ENCODE measurements around the gene LIX1L.
A peak's percentile ranks its signal among the peaks of the same experiment; 100 is the strongest.

LIX1L gene

GRCh38 chr1:145962157-145963102 is 4.6 kb upstream of the LIX1L start:
- peak; percentile 46 to 53 for DNase-seq

- DNase-seq: peak; percentile 70 to 75
Measured at GRCh38 chr1:145961425-145962156, 3.8 kb upstream of the LIX1L start.

GRCh38 chr1:145961109-145961424 is 3.2 kb upstream of the LIX1L start:
- DNase-seq: no peak

DNA sequence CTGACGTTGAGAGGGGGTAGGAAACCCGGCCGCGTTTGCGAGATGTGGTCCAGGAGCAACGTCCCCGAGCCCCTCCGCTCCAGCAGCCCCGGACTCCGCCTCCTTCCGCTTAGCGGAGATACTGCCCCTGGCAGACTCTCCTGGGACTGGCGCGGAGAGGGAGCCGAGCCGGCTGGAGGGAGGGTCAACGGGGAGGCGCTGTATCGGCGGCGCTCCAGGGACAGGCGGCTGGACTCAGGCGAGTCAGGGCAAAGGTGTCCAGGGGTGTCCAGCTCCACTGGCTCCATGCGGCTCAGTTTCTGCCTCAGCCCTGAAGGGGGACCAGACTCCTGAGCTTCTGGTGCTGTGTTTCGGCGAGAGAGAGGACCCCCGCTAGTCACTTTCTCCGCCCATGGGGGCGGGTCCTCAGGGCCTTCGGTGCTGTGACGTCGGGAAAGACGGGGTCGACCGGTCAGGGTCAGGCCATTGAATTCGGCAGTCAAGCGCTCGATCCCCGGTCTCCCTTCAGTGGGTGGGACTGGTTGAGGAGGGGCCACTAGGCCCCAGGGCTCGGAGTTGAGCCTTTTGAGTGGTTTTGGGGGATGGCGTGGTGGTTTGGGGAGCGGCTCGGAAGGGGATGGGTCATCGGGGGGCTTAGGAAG is 2.8 kb upstream of the LIX1L start:
- peak; percentile 56 to 65 for DNase-seq

GRCh38 chr1:145959957-145960467 is 2.2 kb upstream of the LIX1L start:
- no peak for DNase-seq

GRCh38 chr1:145959333-145959732 is 1.5 kb upstream of the LIX1L start:
- no peak for DNase-seq

- no peak for DNase-seq
Measured at GRCh38 chr1:145958734-145959133, 917 bp upstream of the LIX1L start.

DNA sequence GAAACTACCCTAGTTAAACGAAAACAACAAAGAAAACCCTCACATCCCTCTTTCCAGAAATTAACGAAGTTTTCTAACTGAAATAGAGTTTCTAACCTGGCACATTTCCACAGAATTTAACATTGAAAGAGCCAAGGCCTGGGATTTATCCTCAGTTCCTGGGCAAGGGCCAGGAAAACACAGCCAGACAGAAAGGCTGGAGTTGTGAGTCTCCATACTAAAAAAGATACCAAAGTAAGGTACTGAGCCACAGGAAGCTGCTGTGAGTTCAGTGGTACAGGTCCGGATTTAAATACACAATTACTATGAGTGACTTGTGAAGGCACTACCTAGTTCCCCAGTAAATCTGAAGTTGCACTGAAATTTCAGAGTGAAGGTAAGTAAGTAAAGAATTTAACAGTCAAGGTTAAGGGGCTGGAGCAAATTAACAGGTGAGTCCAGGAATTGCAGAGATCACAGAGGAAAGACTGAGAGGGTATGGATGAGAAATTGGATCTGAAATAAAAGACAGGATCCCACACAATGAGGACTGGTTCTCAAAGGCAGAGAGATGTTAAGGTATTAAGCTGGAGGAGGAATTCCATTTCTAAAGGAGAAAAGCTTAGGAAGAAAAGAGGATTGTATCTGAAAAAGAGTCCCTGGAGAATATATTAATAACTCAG is 905 bp downstream of the LIX1L start:
- no peak for DNase-seq

DNA sequence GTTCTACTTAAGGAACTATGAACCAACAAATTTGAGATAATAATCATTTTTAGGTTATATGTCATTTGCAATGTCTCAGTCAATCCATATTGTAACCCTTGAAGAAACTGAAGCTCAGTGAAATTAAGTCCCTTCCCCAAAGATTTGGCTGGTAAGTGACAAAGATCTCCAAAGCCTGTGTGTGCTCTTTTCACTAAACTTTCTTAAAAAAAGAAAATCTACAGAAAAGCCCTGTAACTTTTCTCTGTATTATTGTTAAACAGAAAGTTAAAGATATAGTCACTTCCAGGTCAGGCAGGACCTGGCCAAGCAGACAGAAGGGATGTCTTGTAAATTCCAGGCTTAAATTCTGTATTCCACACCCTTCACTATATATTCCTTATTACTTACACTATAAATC is 1.5 kb downstream of the LIX1L start:
- no peak for DNase-seq

DNA sequence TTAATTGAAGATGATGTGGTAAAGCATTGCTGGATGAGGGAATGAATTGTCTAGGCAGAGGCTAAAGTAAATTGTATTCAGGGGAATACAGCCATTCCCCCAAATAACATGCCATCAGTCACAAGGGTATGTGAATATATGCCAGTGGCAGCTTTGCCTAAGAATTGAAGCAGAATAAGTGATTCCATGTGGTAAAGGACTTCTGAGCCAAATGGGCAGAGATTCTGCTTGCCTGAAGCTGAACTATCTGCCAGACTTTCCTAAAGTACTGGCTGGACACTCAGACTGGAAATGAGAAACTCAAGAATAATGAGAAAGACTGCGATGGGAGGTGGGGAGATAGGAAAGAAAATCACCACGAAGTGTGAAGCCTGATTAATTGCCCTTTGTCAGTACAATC is 2.4 kb downstream of the LIX1L start:
- no peak for DNase-seq

- no peak for DNase-seq
Measured at GRCh38 chr1:145953861-145954260, 4.0 kb downstream of the LIX1L start.

GRCh38 chr1:145952903-145953302 is 4.9 kb downstream of the LIX1L start:
- no peak for DNase-seq

DNA sequence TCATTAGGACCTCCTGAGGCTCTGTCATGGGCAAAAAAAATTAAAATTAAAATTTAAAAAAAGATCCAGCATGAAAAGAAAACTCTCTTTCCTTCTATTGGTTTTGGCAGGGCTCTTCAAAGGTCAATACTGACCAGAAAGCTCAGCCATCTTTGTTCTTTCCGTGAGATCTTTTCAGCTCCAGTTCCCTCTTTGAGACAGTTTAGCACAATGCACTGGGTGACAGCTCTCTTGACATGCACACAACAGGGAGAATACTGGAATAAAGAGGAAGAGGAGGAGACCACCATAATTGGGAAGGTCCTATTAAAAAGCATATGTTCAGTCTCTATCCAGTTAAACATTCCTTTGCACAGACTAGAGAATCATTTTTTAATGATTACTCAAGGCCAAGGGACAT is 6.3 kb downstream of the LIX1L start:
- no peak for DNase-seq

DNA sequence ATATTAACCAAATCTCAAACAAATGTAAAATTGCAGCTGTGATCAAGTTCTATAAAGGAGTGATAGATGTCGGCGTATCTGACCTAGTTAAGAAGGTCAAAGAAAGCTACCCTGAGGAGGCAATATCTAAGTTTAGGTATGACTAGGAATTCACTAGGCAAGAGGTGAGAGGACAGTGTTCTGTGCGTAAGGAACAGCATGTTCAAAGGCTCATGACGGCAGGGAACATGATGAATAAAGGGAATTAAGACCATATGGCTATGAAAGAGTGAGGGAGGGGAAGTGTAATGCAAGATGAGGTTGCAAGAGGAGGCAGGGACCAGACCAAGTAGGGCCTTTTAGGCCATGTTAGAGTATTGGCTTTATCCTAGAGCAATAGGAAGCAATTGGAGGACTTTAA is 8.6 kb downstream of the LIX1L start:
- no peak for DNase-seq

GRCh38 chr1:145947551-145947950 is 10.3 kb downstream of the LIX1L start:
- no peak for DNase-seq

GRCh38 chr1:145946477-145946986 is 11.3 kb downstream of the LIX1L start:
- DNase-seq: no peak

- no peak for DNase-seq
Measured at GRCh38 chr1:145944532-145944931, 13.3 kb downstream of the LIX1L start.

GRCh38 chr1:145942871-145943270 is 14.9 kb downstream of the LIX1L start:
- DNase-seq: no peak

- no peak for DNase-seq
Measured at GRCh38 chr1:145942405-145942804, 15.4 kb downstream of the LIX1L start.

DNA sequence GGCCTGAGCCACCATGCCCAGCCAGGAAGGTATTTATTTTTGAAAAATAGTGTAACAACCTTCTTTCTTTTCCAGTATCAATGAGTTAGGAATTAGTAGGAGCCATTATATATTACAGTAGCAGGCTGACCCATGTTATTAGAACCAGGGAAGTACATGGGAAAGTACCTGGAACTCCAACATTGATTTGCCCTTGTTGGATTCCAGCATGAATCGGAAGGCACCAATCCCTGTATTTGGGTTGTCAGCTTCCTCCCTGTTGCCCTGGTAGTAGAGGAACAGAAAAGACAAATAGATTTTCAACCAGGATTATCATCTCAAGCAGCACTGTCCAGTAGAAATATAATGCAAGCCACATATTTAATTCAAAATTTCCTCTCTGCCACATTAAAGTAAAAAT is 20.4 kb downstream of the LIX1L start:
- no peak for DNase-seq

GRCh38 chr1:145936247-145936646 is 21.6 kb downstream of the LIX1L start:
- DNase-seq: no peak

DNA sequence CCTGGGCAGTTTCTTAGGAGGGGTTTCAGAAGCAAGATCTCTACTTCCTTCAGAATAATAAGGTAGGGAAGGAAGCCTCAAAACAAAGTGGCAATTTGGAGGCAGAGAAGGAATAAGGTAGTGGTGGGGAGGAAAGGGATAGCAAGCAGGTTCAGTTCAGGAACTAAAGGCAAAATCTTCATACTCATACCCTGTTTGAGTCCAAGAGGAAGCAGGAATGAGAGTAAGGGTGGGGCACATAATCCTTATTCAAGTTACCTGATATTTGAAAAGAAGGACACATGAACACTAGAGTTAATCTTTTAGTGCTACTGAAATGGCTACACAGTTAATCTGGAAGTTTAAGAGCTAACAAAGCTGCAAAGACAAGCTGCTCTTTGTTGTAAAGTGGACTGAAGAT is 22.1 kb downstream of the LIX1L start:
- no peak for DNase-seq

DNA sequence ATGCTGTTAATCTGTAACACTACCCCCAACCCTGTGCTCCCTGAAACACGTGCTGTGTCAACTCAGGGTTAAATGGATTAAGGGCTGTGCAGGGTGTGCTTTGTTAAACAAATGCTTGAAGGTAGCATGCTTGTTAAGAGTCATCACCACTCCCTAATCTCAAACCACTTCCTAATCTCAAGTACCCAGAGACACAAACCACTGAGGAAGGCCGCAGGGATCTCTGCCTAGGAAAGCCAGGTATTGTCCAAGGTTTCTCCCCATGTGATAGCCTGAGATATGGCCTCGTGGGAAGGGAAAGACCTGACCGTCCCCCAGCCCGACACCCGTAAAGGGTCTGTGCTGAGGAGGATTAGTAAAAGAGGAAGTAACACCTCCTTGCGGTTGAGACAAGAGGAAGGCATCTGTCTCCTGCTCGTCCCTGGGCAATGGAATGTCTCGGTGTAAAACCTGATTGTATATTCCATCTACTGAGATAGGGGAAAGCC is 25.3 kb downstream of the LIX1L start:
- DNase-seq: peak in 1 of 2 experiments; percentile 24
